GM12874 (cell line): Measurements from ENCODE around the gene C1QL2.

ENCODE experiments used
- CTCF ChIP-seq: IDR thresholded peaks from 2 replicates; pipeline ENCODE4 v1.5.1; 2011; ENCODE audit warnings: low read depth, mild to moderate bottlenecking, control low read depth, low read length, moderate library complexity; ENCODE audit not compliant: insufficient read depth

C1QL2 gene

GRCh38 chr2:119198240-119198840, 39.8 kb upstream of the C1QL2 start:
- no peak for TF ChIP-seq CTCF

- no peak for TF ChIP-seq CTCF
These were observed 39.1 kb upstream of the C1QL2 start for GRCh38 chr2:119197529-119198239.

- no peak for TF ChIP-seq CTCF
These were observed 38.5 kb upstream of the C1QL2 start for GRCh38 chr2:119197126-119197405.

GRCh38 chr2:119196301-119197125, 38.0 kb upstream of the C1QL2 start:
- no peak for TF ChIP-seq CTCF

GRCh38 chr2:119195887-119196286, 37.3 kb upstream of the C1QL2 start:
- no peak for TF ChIP-seq CTCF

GRCh38 chr2:119195001-119195400, 36.5 kb upstream of the C1QL2 start:
- TF ChIP-seq CTCF: no peak

GRCh38 chr2:119192893-119193292, 34.3 kb upstream of the C1QL2 start:
- no peak for TF ChIP-seq CTCF
